ENCODE data around the gene SLC4A3. TPM values are rescaled to one million over a fixed set of nuclear protein-coding genes. Genes with fewer than 3 reads are reported as not detected.

SLC4A3 gene
- total and polyA plus RNA-seq, 2 donors (not counting 3 experiments of a cell fraction or from before 2014, with no cell fraction given): 0.29 to 0.35 TPM

DNA sequence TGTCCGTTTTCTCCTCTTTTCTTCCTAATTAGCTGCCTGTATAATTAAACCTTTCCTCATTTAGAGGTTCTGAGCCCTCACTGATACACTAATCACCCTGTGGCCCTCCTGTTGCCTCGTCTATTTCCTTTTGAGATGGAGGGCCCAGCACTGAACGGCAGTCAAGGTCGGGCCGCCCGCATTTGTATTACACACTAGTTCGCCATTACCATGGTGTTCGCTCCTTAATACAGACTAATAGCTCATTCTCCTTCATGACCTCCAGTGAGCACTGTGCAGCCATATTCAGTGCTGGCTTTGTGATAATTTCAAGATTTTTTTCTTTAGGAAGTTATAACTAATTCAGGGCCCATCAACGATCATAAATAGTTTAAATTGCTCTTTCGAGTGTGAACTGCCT lies 64.1 kb downstream of the SLC4A3 start:
- no TSS peak for BruUV-seq (replicated peaks)
- dilution Hi-C loops (cut with MboI; ENCODE audit: extremely low pct_ligation_motif_present, low sequenced_read_pairs): no loop called here
- TF ChIP-seq POLR2AphosphoS5 (IDR thresholded peaks at IDR 0.05; ENCODE audit: insufficient read depth, low read depth, low read length) (no peak), EZH2 (IDR thresholded peaks at IDR 0.05; ENCODE audit: borderline replicate concordance, low read depth, low read length, severe bottlenecking) (no peak), MYC (IDR thresholded peaks at IDR 0.05; ENCODE audit: low read depth, low read length) (no peak), JUN (IDR thresholded peaks at IDR 0.05; ENCODE audit: borderline replicate concordance, insufficient read depth, insufficient read length, low read depth) (no peak), GATA2 (IDR thresholded peaks at IDR 0.05; ENCODE audit: insufficient read depth, insufficient read length, low read depth, low read length) (no peak), FOS (IDR thresholded peaks at IDR 0.05; ENCODE audit: borderline replicate concordance, insufficient read depth, low read length) (no peak), POLR2A (IDR thresholded peaks at IDR 0.05; ENCODE audit: low read depth, low read length) (no peak)
- TF ChIP-seq, protein P1, sequence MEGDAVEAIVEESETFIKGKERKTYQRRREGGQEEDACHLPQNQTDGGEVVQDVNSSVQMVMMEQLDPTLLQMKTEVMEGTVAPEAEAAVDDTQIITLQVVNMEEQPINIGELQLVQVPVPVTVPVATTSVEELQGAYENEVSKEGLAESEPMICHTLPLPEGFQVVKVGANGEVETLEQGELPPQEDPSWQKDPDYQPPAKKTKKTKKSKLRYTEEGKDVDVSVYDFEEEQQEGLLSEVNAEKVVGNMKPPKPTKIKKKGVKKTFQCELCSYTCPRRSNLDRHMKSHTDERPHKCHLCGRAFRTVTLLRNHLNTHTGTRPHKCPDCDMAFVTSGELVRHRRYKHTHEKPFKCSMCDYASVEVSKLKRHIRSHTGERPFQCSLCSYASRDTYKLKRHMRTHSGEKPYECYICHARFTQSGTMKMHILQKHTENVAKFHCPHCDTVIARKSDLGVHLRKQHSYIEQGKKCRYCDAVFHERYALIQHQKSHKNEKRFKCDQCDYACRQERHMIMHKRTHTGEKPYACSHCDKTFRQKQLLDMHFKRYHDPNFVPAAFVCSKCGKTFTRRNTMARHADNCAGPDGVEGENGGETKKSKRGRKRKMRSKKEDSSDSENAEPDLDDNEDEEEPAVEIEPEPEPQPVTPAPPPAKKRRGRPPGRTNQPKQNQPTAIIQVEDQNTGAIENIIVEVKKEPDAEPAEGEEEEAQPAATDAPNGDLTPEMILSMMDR (IDR thresholded peaks at IDR 0.05; ENCODE audit: extremely low read depth in 1 of 2, insufficient read depth in 1 of 2, low read depth in 1 of 2, low read length in 2 of 2): no peak
- TF ChIP-seq, protein P2, sequence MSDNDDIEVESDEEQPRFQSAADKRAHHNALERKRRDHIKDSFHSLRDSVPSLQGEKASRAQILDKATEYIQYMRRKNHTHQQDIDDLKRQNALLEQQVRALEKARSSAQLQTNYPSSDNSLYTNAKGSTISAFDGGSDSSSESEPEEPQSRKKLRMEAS (IDR thresholded peaks at IDR 0.05; ENCODE audit: insufficient read depth, insufficient read length): no peak
- H3K36me3 ChIP-seq (ENCODE audit: control insufficient read depth in 2 of 2, extremely low read depth in 1 of 2, insufficient read depth in 2 of 2, low read length in 2 of 2): no peaks in the 10 kb centered on the region
- H3K79me2 ChIP-seq (ENCODE audit: control insufficient read depth, insufficient read depth, low read length): no peaks in the 10 kb centered on the region
- intact Hi-C loops (cut with micrococcal nuclease): no loop called here
- no peak overlapping the region for H3K27ac ChIP-seq (ENCODE audit: insufficient read depth, low read depth, low read length)
- no peaks in the 10 kb centered on the region for H3K27me3 ChIP-seq (ENCODE audit: control insufficient read depth in 2 of 2, insufficient read depth in 2 of 2, low read length in 2 of 2)
- ChIA-PET CTCF (no interaction called here), POLR2A (no interaction called here)
- H3K9me1 ChIP-seq (replicated peaks; ENCODE audit: control insufficient read depth, extremely low read depth, insufficient read depth, low read length): no peaks in the 10 kb centered on the region
- no peak overlapping the region for H3K4me2 ChIP-seq (ENCODE audit: insufficient read depth, low read length)
- H4K20me1 ChIP-seq (replicated peaks; ENCODE audit: control insufficient read depth, extremely low read depth, insufficient read depth, low read length): no peaks in the 10 kb centered on the region
- H3K9ac ChIP-seq (replicated peaks; ENCODE audit: extremely low read depth, insufficient read depth, low read length): no peak overlapping the region
- FAIRE-seq (no peak), DNase-seq (ENCODE audit: low read depth, low spot score) (no peak)
- H3K9me3 ChIP-seq (replicated peaks; ENCODE audit: control insufficient read depth, insufficient read depth, low read length): no peaks in the 10 kb centered on the region
- no peak overlapping the region for H3K4me3 ChIP-seq (replicated peaks in 1 of 3; ENCODE audit: insufficient read depth in 1 of 3, low read depth in 1 of 3, low read length in 3 of 3)
- no peak overlapping the region for H2AFZ ChIP-seq (ENCODE audit: low read depth, low read length)
- H3K4me1 ChIP-seq (ENCODE audit: control insufficient read depth, extremely low read depth, insufficient read depth, low read length): no peaks in the 10 kb centered on the region

Small RNA genes lying within 50 kb of the gene (small RNA-seq; reads per million reads assigned to genes)
- not detected for gene RN7SKP213 (ENCODE audit: insufficient read depth, insufficient read length, low read depth, low replicate concordance)

Other genes with a start within 250 kb of the SLC4A3 start
- gene DNPEP, start 239.7 kb upstream of the SLC4A3 start, total RNA-seq: 40.4 and 43.1 TPM in 2 replicates
- gene DNPEP, start 239.7 kb upstream of the SLC4A3 start, polyA plus RNA-seq: 77.5 and 83.2 TPM in 2 replicates
- gene DES, start 209.3 kb upstream of the SLC4A3 start, total RNA-seq: not detected in 2 replicates
- gene DES, start 209.3 kb upstream of the SLC4A3 start, polyA plus RNA-seq: not detected in 2 replicates
- 0.21 and 0.84 TPM in 2 replicates for gene SPEG, start 192.8 kb upstream of the SLC4A3 start, total RNA-seq
- 3.5 TPM in 2 replicates for gene SPEG, start 192.8 kb upstream of the SLC4A3 start, polyA plus RNA-seq
- gene GMPPA, start 128.7 kb upstream of the SLC4A3 start, total RNA-seq: 34.1 and 39.1 TPM in 2 replicates
- 104 and 126 TPM in 2 replicates for gene GMPPA, start 128.7 kb upstream of the SLC4A3 start, polyA plus RNA-seq
- not detected in 2 replicates for gene ASIC4, start 113.1 kb upstream of the SLC4A3 start, total RNA-seq
- gene ASIC4, start 113.1 kb upstream of the SLC4A3 start, polyA plus RNA-seq: not detected in 2 replicates
- 0.24 and 0.30 TPM in 2 replicates for gene CHPF, start 83.8 kb upstream of the SLC4A3 start, total RNA-seq
- gene CHPF, start 83.8 kb upstream of the SLC4A3 start, polyA plus RNA-seq: 0.32 and 0.72 TPM in 2 replicates
- gene TMEM198, start 83.6 kb upstream of the SLC4A3 start, total RNA-seq: not detected in 2 replicates
- gene TMEM198, start 83.6 kb upstream of the SLC4A3 start, polyA plus RNA-seq: not detected in 2 replicates
- gene OBSL1, start 56.1 kb upstream of the SLC4A3 start, total RNA-seq: 8.0 and 16.7 TPM in 2 replicates
- gene OBSL1, start 56.1 kb upstream of the SLC4A3 start, polyA plus RNA-seq: 20.4 and 20.7 TPM in 2 replicates
- gene INHA, start 55.3 kb upstream of the SLC4A3 start, total RNA-seq: not detected in 2 replicates
- 0.06 and 0.10 TPM in 2 replicates for gene INHA, start 55.3 kb upstream of the SLC4A3 start, polyA plus RNA-seq
- gene STK11IP, start 29.8 kb upstream of the SLC4A3 start, total RNA-seq: 19.2 and 20.2 TPM in 2 replicates
- gene STK11IP, start 29.8 kb upstream of the SLC4A3 start, polyA plus RNA-seq: 17.7 and 19.8 TPM in 2 replicates